OCI-LY3 (cell line): ENCODE results near the gene VSNL1.

Experiments
- CTCF ChIP-seq: fragments of 200-600, 300-600 bp; sonication (generic); IDR thresholded peaks from 2 replicates; pipeline ENCODE4 v1.5.1; 2014; ENCODE audit warnings: antibody characterized with exemption, low read length, low read depth
- EZH2phosphoT487 ChIP-seq: fragments of 200-600 bp; shearing (Covaris generic); IDR thresholded peaks from 2 replicates; pipeline ENCODE4 v1.6.1; 2018; ENCODE audit warnings: antibody characterized with exemption, mixed run types, low read depth

- TF ChIP-seq CTCF (no peak), EZH2phosphoT487 (no peak)
Observed at GRCh38 chr2:17611036-17611435, 70.5 kb downstream of the VSNL1 start.
